NCI-H2107 treated with DMSO at 0.1 percent for 48 hours (cell line): ENCODE results near the gene G0S2.

ENCODE experiments used
- DNase-seq: peaks from one replicate; lab custom pipeline; 2025; ENCODE audit not compliant: unreplicated experiment; lab: John Stamatoyannopoulos, UW

Gene G0S2, protein sequence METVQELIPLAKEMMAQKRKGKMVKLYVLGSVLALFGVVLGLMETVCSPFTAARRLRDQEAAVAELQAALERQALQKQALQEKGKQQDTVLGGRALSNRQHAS

DNA sequence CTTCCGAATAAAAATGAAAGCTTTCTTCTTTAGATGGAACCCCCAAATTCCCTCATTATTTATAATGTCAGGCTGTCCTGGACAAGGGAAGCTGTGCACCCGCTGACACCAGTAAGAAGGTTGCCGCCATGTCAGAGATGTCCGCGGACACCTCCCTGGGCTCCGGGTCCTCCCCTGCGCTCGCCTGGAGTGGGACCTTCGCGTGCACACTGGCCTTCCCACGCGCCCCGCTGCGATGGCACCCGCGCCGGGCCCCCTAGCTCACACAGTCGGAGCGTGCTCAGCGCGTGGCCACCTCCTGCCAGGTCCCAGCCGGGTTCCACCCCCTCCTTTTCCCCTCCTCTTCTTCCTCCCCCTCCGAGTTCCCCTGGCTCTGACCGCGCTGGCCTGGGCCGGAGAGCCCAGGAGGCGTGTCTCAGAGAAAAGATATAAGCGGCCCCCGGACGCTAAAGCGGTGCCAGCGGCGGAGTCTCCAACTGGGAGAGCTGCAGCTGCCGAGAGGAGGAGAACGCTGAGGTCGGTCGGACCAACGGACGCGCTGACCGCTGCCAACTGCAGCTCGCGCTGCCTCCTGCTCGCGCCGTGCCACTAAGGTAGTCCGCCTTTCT is at the start of gene G0S2:
Gene G0S2 (plus strand): TSS at position 456 of the 608 bp plus-strand sequence. CDS start 273 bp downstream, outside the sequence.
- DNase-seq: no peak

DNA sequence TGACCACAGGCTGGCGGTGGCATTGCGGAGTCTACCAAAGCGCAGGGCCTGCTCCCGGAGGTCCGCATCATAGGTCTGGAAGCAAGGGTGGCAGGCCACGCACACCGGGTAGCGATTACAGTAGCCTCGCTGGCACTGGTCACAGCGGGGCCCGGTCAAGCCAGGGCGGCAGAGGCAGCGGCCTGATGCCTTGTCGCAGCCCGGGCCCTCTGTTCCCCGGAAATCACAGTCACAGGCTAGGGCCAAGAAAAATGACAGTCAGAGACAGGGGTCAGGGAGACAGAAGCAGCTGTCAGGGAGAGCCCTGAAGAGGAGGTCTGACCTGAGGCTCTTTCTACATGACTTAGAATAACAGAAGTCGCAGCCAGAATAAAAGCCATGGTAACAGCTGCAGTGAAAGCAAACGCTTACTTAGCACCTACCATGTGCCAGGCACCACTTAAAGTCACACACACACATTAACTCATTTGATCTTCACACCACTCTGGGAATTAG is 49.4 kb upstream of the G0S2 start:
- DNase-seq: no peak

GRCh38 chr1:209626346-209627026 is 48.7 kb upstream of the G0S2 start:
- DNase-seq: no peak

GRCh38 chr1:209627027-209627731 is 48.0 kb upstream of the G0S2 start:
- DNase-seq: no peak

DNA sequence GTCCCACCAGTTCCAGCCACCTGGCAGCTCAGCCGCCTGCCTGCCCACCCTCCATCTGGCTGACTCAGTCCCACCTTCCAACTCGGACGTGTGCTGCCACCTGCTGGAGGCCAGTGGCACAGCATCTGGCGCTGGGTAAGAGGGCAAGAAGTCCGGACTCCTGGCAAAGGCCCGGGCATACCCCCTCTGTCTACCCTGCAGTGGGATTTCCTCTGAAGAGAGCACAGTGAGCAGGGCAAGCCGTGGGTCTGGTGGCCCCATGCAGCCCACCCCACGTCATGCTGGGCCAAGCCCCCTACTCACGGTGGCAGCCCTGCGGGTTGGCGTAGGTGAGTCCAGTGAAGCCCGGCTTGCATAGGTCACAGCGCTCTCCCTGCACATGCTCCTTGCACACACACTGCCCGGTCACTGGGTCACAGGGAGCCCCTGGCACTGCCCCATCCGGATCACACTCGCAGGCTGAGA is 47.4 kb upstream of the G0S2 start:
- DNase-seq: peak; percentile 54

GRCh38 chr1:209628618-209629299 is 46.5 kb upstream of the G0S2 start:
- DNase-seq: no peak

DNA sequence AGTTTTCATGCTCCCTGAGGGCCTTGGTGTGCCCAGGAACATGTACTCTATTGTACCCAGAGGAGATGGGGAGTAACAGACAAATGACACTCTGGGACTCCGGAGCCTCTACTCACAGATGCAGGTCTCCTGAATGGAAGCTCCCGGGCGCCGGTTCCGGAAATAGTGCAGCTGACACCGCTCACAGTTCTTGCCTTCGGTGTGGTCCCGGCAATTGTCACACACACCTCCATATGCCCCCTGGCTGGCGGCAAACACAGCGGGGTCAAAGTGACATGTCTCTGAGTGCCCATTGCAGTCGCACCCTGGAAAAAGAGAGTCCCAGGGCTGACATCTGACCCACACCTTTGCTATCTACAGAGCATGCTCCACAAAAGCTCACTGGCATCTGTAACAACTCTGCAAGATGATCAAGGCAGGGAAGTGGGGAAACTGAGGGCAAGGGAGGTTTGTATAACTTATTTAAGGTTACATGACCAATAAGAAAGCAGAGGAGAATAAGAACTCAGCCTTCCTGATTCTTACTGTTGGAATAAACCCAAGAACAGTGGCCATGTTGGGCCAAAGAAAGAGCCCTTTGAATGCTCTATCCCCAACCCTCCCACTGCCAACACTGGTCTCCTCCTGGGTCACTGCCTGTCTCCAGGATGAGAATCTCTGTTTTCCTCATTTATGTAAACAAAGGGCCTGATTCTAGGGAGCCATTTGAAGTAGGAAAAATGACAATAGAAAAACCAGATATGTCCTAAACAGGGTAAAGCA is 45.4 kb upstream of the G0S2 start:
- no peak for DNase-seq

DNA sequence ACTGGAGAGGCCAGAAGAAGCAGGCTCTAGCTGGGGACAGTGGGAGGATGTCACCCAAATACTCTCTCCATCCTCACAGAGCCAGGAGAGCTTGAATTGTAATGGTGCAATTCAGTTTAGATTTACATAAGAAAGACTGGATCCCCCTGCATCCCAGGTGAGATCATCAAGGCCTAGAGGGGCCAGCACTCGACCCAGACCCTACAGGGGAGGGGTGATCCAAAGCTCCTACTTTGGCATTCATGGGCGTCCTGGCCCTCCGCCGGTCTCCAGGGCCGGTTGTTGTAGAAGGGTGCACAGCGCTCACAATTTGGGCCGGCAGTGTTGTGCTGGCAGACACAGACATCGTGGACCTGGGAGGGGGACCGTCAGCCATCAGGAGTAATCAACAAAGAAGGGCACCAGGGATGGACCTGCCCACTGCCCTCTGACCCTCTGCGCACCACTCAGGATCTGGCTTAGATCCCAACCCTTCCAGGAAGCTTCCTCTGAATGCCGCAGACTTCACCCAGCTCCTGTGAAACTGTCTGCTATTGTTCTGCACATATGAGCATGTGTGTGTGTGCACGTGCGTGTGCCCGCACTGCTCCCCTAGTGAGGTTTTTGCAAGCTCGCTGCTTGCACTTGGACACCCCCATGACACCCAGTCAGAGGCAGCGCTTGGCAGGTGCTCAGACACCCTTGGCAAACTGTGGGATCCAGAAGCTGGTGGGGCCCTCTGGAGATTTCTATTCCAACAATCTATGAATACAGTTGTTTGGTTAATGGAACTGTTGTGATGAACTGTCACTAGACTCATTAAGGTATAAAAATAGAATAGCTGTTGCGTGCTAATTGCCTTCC is 44.6 kb upstream of the G0S2 start:
- peak; percentile 19 for DNase-seq

GRCh38 chr1:209633335-209633997 is 41.7 kb upstream of the G0S2 start:
- DNase-seq: no peak

GRCh38 chr1:209634005-209634737 is 41.0 kb upstream of the G0S2 start:
- DNase-seq: no peak

DNA sequence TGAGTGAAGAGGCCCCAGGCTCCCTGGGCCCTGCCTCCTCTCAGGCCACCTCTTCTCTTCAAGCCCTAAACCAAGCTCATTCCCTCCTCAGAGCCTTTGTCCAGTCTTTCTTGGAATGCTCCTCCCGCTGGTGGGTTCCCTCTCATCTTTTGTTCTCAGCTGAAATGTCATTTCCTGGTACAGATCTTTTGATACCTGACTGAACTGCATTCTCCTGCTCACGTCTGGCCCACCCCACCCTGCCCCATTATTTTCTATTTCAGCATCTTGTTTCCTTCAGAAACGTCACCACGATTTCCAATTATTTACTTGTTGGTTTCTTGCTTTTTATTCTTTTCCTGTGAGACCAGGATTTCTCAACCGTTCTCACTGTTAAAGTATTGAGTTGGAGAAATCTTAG is 39.4 kb upstream of the G0S2 start:
- DNase-seq: no peak

GRCh38 chr1:209641832-209642172 is 33.4 kb upstream of the G0S2 start:
- DNase-seq: no peak

- DNase-seq: no peak
Observed at GRCh38 chr1:209642816-209643215, 32.4 kb upstream of the G0S2 start.

DNA sequence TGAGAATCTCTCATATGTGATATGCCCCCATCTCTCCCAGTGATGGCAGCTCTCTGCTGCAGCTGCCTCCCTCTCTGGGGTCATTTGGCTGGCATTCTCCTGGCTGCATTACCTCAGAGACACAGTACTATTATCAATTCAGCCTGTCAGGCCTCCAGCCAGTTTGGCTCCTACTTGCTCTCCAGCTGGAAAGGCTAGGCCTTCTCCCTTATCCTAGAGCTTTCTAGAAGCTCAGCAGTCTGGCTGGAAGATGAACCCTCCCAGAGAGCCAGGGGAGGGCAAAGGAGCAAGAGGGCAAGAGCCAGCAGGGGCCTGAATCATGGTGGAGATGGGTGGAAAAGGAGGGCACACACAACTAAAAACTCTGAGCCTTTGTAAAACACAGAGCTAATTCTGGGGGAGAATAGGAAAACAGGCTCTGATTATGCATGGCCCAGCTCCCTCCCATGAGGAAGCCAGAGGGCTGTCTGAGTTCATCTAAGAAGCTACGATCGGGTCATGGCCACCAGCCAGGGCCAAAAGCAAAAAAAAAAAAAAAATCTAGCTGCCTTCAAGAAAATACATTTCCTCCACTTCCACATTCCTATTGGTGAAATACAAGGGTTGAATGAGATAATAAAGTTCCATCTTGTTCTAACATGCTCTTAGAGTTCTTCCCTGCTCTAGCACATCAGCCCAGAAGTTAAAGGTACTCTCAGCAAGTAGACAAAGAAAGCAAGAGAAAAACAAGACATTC is 31.8 kb upstream of the G0S2 start:
- no peak for DNase-seq

- no peak for DNase-seq
Observed at GRCh38 chr1:209645574-209646452, 29.4 kb upstream of the G0S2 start.

DNA sequence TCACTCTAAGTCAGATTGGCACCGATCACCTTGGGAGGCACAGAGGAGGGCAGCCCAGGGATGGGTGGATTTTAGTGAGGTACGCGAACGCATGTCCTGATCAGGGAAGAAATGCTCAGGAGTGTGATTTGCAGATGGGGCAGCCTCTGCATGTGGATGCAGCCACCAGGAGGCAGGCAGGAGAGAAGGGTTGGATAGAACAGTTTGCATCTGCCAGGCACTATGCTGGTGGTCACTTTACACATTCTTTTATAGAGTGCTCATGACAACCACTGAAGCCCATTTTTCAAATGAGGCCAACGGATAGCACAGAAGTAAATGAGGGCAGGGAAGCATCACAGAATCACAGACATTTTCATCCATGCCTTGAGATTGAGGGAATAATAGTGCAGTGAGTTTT is 28.7 kb upstream of the G0S2 start:
- DNase-seq: no peak

DNA sequence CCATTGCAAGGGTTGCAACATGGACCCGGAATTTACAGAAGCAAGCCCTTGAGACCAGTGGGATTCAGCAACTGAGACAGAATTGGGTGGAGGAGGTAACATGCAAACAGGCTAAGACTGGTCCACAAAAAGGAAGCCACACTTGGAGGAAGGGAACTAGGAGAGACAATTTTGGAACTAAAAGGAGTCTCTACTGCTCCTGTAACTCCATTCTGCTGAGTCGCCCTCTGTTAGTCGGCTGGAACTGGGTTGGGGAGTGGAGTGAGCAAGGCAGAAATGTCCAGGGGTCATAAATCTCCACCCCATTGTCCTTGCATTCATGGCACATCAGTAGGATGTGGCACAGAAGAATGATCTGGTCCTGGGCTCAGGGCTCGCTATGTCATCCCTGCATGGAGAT is 28.1 kb upstream of the G0S2 start:
- DNase-seq: no peak
